GM23338 (cell line): ENCODE data around the gene ATG7. TPM values are rescaled to one million over a fixed set of nuclear protein-coding genes. Genes with fewer than 3 reads are reported as not detected.
"Not testable (repeated sequence)": the region's sequence is repeated elsewhere in the genome, so short reads cannot be mapped to it uniquely, and the experiment has no call there.

ENCODE experiments used
- ATAC-seq: fragments of 200-7000 bp; cut with Tn5 transposase; 3 replicates; pipeline ENCODE4 v1.9.1; 2020
- DNase-seq: peaks from one replicate; pipeline ENCODE4 v3.0.0-alpha.2; 2015; ENCODE audit warnings: low spot score
- H2AFZ ChIP-seq: fragments of 200-600 bp; sonication (generic); 2 replicates; pipeline ENCODE4 v1.8.0; 2016; ENCODE audit warnings: antibody characterized with exemption, mild to moderate bottlenecking, moderate library complexity
- H3F3A ChIP-seq: fragments of 200-600 bp; sonication (generic); replicated peaks from 2 replicates; pipeline ENCODE4 v1.8.0; 2017; ENCODE audit warnings: antibody characterized with exemption, mixed run types, low read depth
- H3K27ac ChIP-seq: fragments of 200-600 bp; sonication (generic); 2 replicates; pipeline ENCODE4 v1.6.1; 2016; ENCODE audit warnings: low read depth
- H3K27me3 ChIP-seq: fragments of 200-600 bp; sonication (generic); 2 replicates; pipeline ENCODE4 v1.8.0; 2016; ENCODE audit warnings: mild to moderate bottlenecking, mixed run types, moderate library complexity; ENCODE audit not compliant: insufficient read depth
- H3K36me3 ChIP-seq: fragments of 200-600 bp; sonication (generic); 2 replicates; pipeline ENCODE4 v1.8.0; 2016; ENCODE audit warnings: mild to moderate bottlenecking; ENCODE audit not compliant: insufficient read depth
- H3K4me1 ChIP-seq: fragments of 200-600 bp; sonication (generic); 2 replicates; pipeline ENCODE4 v1.8.0; 2016; ENCODE audit warnings: mild to moderate bottlenecking, moderate library complexity; ENCODE audit not compliant: insufficient read depth
- H3K4me2 ChIP-seq: fragments of 200-600 bp; sonication (generic); 2 replicates; pipeline ENCODE4 v1.7.1; 2017; ENCODE audit warnings: mixed run types
- H3K4me3 ChIP-seq: fragments of 200-600 bp; sonication (generic); 2 replicates; pipeline ENCODE4 v1.6.1; 2016; ENCODE audit warnings: mixed run types
- H3K79me2 ChIP-seq: fragments of 200-600 bp; sonication (generic); replicated peaks from 2 replicates; pipeline ENCODE4 v1.8.0; 2017; ENCODE audit warnings: mild to moderate bottlenecking; ENCODE audit not compliant: insufficient read depth
- H3K9me2 ChIP-seq: fragments of 200-600 bp; sonication (generic); 2 replicates; pipeline ENCODE4 v1.8.0; 2017; ENCODE audit not compliant: insufficient read depth
- H4K20me1 ChIP-seq: fragments of 200-600 bp; sonication (generic); replicated peaks from 2 replicates; pipeline ENCODE4 v1.8.0; 2017; ENCODE audit warnings: mild to moderate bottlenecking; ENCODE audit not compliant: insufficient read depth
- H3K27ac Mint-ChIP-seq: 2 replicates; pipeline ENCODE4 v1.8.0; 2020; ENCODE audit warnings: inconsistent platforms, mild to moderate bottlenecking, moderate library complexity, mixed read lengths
- H3K27me3 Mint-ChIP-seq: 3 replicates; pipeline ENCODE4 v1.8.0; 2022; ENCODE audit warnings: low read depth, mild to moderate bottlenecking, moderate library complexity, mixed read lengths, inconsistent platforms; ENCODE audit not compliant: insufficient read depth, poor library complexity
- H3K36me3 Mint-ChIP-seq: 3 replicates; pipeline ENCODE4 v1.8.0; 2021; ENCODE audit warnings: low read depth, mild to moderate bottlenecking, inconsistent platforms, moderate library complexity, mixed read lengths
- H3K4me1 Mint-ChIP-seq: 3 replicates; pipeline ENCODE4 v1.8.0; 2020; ENCODE audit warnings: mild to moderate bottlenecking, inconsistent platforms, mixed read lengths
- H3K4me3 Mint-ChIP-seq: 3 replicates; pipeline ENCODE4 v1.8.0; 2021; ENCODE audit warnings: moderate library complexity, mild to moderate bottlenecking, inconsistent platforms, mixed read lengths
- H3K9me3 Mint-ChIP-seq: 3 replicates; pipeline ENCODE4 v1.8.0; 2020; ENCODE audit warnings: moderate library complexity, mild to moderate bottlenecking, inconsistent platforms, mixed read lengths
- CREB1 ChIP-seq: fragments of 250-450 bp; sonication (Bioruptor Pico); IDR thresholded peaks from 2 replicates; pipeline ENCODE4 v1.5.0; 2020; ENCODE audit warnings: low read depth, mild to moderate bottlenecking, moderate library complexity
- EZH2 ChIP-seq: fragments of 200-600 bp; sonication (generic); IDR thresholded peaks from one replicate; pipeline ENCODE4 v1.8.0; 2017; ENCODE audit warnings: antibody characterized with exemption, mild to moderate bottlenecking, low read depth; ENCODE audit not compliant: unreplicated experiment
- EZH2phosphoT487 ChIP-seq: fragments of 200-600 bp; sonication (generic); IDR thresholded peaks from one replicate; pipeline ENCODE4 v1.8.1; 2018; ENCODE audit warnings: antibody characterized with exemption; ENCODE audit not compliant: unreplicated experiment
- JUNB ChIP-seq: IDR thresholded peaks from one replicate; pipeline ENCODE4 v1.6.1; 2016; ENCODE audit warnings: antibody characterized with exemption; ENCODE audit not compliant: unreplicated experiment
- POLR2AphosphoS5 ChIP-seq: IDR thresholded peaks from 2 replicates; pipeline ENCODE4 v1.6.1; 2016; ENCODE audit warnings: antibody characterized with exemption, low read depth
- STAT1 ChIP-seq: IDR thresholded peaks from one replicate; pipeline ENCODE4 v1.6.1; 2016; ENCODE audit warnings: antibody characterized with exemption; ENCODE audit not compliant: unreplicated experiment
- ZNF114 ChIP-seq: fragments of 250-450 bp; sonication (Bioruptor Pico); IDR thresholded peaks from 2 replicates; pipeline ENCODE4 v1.5.0; 2020; ENCODE audit warnings: mild to moderate bottlenecking, moderate library complexity
- ZNF331 ChIP-seq: fragments of 250-450 bp; sonication (Bioruptor Pico); IDR thresholded peaks from 2 replicates; pipeline ENCODE4 v1.5.0; 2020; ENCODE audit warnings: low read depth, mild to moderate bottlenecking, moderate library complexity
- polyA plus RNA-seq: library from polyadenylated mRNA; unstranded; fragments of >200 nt; fragmentation: Nextera tagmentation; extraction: Ambion mirVana; gene quantifications from 2 replicates; pipeline ENCODE4 v1.2.1, GENCODE V29; 2016
- total RNA-seq: library from RNA; depleted of rRNA; stranded (reverse); fragments of >200 nt; shearing (Covaris generic); gene quantifications from 2 replicates; pipeline ENCODE4 v1.2.3, GENCODE V29; 2014
- TF ChIP-seq, protein P1 (sequence below): IDR thresholded peaks from one replicate; pipeline ENCODE4 v1.6.1; 2018; ENCODE audit warnings: antibody characterized with exemption; ENCODE audit not compliant: unreplicated experiment
- TF ChIP-seq, protein P2 (sequence below), 2 experiments: fragments of 200-600 bp in 1 of 2; sonication (generic) in 1 of 2; conservative IDR thresholded peaks; 2 replicates each; pipeline versions ENCODE4 v1.5.1 to v1.6.1; 2016 to 2017; ENCODE audit warnings: antibody characterized with exemption in 2 of 2, low read depth in 2 of 2, mild to moderate bottlenecking in 2 of 2, moderate library complexity in 1 of 2
- TF ChIP-seq, protein P3 (sequence below): IDR thresholded peaks from 2 replicates; pipeline ENCODE4 v1.6.1; 2016; ENCODE audit warnings: antibody characterized with exemption

The ATG7 gene
- total and polyA plus RNA-seq, 2 experiments from 2014 or later = 16.2 to 36.7 TPM

DNA sequence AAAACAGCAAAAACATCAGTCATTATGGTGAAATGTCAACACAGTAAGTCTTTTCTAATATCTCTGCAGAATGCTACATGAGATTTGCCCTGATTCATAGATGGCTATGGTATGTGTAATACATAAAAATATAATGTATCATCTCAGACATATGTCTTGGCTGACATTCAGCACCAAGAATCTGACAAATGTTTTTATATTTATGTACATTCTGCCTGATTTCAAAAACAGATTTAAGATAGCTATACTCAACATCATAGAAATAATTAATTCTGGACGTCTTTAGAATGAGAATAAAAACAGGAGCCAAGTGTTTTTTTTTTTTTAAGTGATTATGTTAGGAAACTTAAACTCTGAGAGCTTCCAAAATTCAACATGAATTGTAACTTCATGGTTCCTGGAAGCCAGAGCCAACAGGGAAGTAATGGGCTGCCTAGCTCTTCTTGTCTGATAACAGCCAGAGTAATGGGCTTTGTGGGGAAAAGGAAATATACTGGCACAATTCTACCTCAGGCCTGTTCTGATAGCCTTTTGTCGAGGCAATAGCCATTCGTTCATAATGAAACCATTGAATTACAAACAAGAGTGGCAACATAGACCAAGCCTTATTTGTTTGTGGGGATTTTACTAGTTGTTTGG lies 187.1 kb downstream of the ATG7 start:
- Histone ChIP-seq H3K27me3 (no peaks in the 10 kb centered on the region), H4K20me1 (no peaks in the 10 kb centered on the region), H3K79me2 (no peaks in the 10 kb centered on the region), H3K4me3 (no peak overlapping the region), H3K27ac (no peak overlapping the region), H3K4me1 (no peaks in the 10 kb centered on the region), H3K9me2 (no peaks in the 10 kb centered on the region), H3F3A (no peaks in the 10 kb centered on the region), H2AFZ (no peak overlapping the region), H3K36me3 (no peaks in the 10 kb centered on the region), H3K4me2 (no peak overlapping the region)
- no peak for TF ChIP-seq EZH2phosphoT487
- TF ChIP-seq STAT1 = no peak
- no peak for TF ChIP-seq CREB1
- no peak for TF ChIP-seq JUNB
- TF ChIP-seq POLR2AphosphoS5 = no peak
- TF ChIP-seq, protein P1, sequence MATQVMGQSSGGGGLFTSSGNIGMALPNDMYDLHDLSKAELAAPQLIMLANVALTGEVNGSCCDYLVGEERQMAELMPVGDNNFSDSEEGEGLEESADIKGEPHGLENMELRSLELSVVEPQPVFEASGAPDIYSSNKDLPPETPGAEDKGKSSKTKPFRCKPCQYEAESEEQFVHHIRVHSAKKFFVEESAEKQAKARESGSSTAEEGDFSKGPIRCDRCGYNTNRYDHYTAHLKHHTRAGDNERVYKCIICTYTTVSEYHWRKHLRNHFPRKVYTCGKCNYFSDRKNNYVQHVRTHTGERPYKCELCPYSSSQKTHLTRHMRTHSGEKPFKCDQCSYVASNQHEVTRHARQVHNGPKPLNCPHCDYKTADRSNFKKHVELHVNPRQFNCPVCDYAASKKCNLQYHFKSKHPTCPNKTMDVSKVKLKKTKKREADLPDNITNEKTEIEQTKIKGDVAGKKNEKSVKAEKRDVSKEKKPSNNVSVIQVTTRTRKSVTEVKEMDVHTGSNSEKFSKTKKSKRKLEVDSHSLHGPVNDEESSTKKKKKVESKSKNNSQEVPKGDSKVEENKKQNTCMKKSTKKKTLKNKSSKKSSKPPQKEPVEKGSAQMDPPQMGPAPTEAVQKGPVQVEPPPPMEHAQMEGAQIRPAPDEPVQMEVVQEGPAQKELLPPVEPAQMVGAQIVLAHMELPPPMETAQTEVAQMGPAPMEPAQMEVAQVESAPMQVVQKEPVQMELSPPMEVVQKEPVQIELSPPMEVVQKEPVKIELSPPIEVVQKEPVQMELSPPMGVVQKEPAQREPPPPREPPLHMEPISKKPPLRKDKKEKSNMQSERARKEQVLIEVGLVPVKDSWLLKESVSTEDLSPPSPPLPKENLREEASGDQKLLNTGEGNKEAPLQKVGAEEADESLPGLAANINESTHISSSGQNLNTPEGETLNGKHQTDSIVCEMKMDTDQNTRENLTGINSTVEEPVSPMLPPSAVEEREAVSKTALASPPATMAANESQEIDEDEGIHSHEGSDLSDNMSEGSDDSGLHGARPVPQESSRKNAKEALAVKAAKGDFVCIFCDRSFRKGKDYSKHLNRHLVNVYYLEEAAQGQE = no peak
- no peak for TF ChIP-seq EZH2
- no peaks in the 10 kb centered on the region for H3K36me3 Mint-ChIP-seq
- no peaks in the 10 kb centered on the region for H3K9me3 Mint-ChIP-seq
- H3K27ac Mint-ChIP-seq = no peak overlapping the region
- H3K4me3 Mint-ChIP-seq = no peak overlapping the region
- H3K4me1 Mint-ChIP-seq = peaks cover 2% of the 10 kb centered on the region
- DNase-seq (no peak), ATAC-seq (no peak)
- H3K27me3 Mint-ChIP-seq = no peaks in the 10 kb centered on the region

DNA sequence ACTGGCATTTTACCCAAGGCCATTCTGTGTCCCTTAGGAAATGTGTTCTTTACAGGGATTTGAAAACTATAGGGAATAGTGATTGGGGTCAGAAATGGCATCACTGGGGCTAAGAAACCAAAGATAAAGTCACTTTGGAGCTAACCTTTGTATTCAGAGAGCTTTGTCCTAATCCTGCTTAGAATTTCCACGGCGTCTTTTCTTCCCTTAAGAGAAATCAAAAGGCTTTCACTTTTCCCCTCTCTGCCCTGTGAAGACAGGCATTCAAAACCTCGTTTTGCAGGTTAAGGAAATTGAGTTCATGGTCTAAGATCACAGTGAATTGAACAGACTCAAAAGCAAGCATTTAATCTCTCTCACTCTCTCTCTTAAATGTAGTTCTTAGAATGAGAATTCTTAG lies 189.0 kb downstream of the ATG7 start:
- ATAC-seq = no peak

DNA sequence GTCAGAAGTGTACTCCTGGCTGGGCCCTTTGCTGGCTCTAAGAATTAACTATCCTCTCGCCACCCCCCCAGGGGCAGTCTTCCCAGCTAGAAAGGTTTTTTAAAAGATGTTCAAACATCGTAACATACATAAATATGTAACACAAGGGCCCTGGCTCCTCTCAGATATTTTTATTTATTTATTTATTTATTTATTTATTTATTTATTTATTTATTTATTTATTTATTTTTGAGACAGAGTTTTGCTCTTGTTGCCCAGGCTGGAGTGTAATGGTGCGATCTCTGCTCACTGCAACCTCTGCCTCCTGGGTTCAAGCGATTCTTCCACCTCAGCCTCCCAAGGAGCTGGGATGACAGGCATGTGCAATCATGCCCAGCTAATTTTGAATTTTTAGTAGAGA lies 190.5 kb downstream of the ATG7 start:
- not testable (repeated sequence) for H3K36me3 Mint-ChIP-seq, ATAC-seq, H3K36me3 ChIP-seq, H3K9me3 Mint-ChIP-seq, H3K27ac ChIP-seq, H3K27me3 Mint-ChIP-seq, H3K4me3 Mint-ChIP-seq, H3K4me1 ChIP-seq, H2AFZ ChIP-seq, DNase-seq, H3K4me3 ChIP-seq, H3K27ac Mint-ChIP-seq, H3K9me2 ChIP-seq, H3K4me2 ChIP-seq, H3F3A ChIP-seq, H3K79me2 ChIP-seq, H3K27me3 ChIP-seq, H4K20me1 ChIP-seq, H3K4me1 Mint-ChIP-seq

More for the DNA sequence above, 189.0 kb downstream of the ATG7 start:
- Histone ChIP-seq H3K27me3 (no peaks in the 10 kb centered on the region), H3K4me2 (no peak overlapping the region), H2AFZ (no peak overlapping the region), H3F3A (no peaks in the 10 kb centered on the region), H3K27ac (no peak overlapping the region), H4K20me1 (no peaks in the 10 kb centered on the region), H3K79me2 (no peaks in the 10 kb centered on the region), H3K4me1 (no peaks in the 10 kb centered on the region), H3K36me3 (no peaks in the 10 kb centered on the region), H3K4me3 (no peak overlapping the region), H3K9me2 (no peaks in the 10 kb centered on the region)
- H3K27ac Mint-ChIP-seq = no peak overlapping the region
- no peaks in the 10 kb centered on the region for H3K9me3 Mint-ChIP-seq
- peaks cover 2% of the 10 kb centered on the region for H3K4me1 Mint-ChIP-seq
- no peaks in the 10 kb centered on the region for H3K36me3 Mint-ChIP-seq
- no peak for DNase-seq
- no peak overlapping the region for H3K4me3 Mint-ChIP-seq
- no peaks in the 10 kb centered on the region for H3K27me3 Mint-ChIP-seq
- TF ChIP-seq, protein P2, sequence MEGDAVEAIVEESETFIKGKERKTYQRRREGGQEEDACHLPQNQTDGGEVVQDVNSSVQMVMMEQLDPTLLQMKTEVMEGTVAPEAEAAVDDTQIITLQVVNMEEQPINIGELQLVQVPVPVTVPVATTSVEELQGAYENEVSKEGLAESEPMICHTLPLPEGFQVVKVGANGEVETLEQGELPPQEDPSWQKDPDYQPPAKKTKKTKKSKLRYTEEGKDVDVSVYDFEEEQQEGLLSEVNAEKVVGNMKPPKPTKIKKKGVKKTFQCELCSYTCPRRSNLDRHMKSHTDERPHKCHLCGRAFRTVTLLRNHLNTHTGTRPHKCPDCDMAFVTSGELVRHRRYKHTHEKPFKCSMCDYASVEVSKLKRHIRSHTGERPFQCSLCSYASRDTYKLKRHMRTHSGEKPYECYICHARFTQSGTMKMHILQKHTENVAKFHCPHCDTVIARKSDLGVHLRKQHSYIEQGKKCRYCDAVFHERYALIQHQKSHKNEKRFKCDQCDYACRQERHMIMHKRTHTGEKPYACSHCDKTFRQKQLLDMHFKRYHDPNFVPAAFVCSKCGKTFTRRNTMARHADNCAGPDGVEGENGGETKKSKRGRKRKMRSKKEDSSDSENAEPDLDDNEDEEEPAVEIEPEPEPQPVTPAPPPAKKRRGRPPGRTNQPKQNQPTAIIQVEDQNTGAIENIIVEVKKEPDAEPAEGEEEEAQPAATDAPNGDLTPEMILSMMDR (conservative IDR thresholded peaks at IDR 0.05; ENCODE audit: low read depth in 2 of 2) = no peak
- TF ChIP-seq CREB1 = no peak
- no peak for TF ChIP-seq ZNF331 (CRISPR knock-in tag)
- no peak for TF ChIP-seq ZNF114 (CRISPR knock-in tag)
- TF ChIP-seq JUNB = no peak
- TF ChIP-seq POLR2AphosphoS5 = no peak
- TF ChIP-seq, protein P3, sequence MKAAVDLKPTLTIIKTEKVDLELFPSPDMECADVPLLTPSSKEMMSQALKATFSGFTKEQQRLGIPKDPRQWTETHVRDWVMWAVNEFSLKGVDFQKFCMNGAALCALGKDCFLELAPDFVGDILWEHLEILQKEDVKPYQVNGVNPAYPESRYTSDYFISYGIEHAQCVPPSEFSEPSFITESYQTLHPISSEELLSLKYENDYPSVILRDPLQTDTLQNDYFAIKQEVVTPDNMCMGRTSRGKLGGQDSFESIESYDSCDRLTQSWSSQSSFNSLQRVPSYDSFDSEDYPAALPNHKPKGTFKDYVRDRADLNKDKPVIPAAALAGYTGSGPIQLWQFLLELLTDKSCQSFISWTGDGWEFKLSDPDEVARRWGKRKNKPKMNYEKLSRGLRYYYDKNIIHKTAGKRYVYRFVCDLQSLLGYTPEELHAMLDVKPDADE = no peak
